Limb (tissue), 2 donors: ENCODE results near the gene MSANTD2.
"Not testable (repeated sequence)": the region's sequence is repeated elsewhere in the genome, so short reads cannot be mapped to it uniquely, and the experiment has no call there.

Experiments
- DNase-seq, 2 donors: peaks; one replicate each; pipeline ENCODE4 v3.0.0-alpha.2; 2016; ENCODE audit errors: extremely low spot score in 2 of 2

The MSANTD2 gene

DNA sequence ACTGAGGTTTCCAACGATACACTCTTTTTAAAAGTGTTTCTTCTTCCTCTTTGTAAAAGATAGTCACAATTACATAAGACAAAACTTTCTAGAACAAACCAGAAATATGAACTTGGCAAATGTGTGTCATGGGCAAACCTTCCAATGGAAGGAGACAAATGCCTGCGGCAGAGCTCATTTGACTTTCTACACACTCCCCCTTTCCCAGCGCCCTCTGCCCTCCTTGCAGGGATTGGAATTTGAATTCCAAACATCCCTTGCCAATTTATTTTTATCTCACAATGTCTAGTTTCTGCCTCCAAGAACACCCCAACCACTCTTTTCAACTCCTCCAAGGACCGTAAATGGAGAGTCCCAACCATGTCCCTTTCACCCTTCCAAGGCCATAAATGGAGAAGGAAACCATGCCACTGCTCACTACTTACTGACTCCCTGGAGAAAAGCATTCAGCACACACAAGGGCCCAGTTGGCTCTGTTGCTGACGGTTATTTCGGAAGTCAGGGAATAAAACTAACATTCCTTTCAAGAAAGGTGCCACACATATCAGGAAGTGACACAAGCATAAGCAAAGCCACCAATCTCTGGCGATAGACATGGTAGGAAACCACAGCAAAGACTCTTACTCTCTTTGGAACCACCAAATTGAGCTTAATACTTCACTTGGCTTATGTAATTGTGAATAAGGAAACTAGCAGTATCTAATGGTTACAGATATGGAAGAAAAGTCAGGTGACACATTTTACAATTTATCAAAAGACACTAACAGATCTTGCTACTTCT is 23.2 kb downstream of the MSANTD2 start:
- DNase-seq = no peak

DNA sequence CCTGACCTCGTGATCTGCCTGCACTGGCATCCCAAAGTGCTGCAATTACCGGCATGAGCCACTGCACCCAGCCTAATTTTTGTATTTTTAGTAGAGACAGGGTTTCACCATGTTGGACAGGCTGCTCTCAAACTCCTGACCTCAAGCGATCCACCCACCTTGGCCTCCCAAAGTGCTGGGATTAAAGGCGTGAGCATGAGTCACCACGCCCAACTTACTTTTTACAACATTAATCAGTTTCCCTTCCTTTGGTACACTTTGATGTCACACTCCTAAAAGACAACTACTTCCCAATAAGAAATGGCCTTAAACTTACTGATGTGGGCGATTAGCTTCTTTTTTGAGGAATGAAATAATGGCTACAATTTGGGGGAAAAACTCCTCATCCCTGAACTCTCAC is 29.2 kb downstream of the MSANTD2 start:
- DNase-seq = not testable (repeated sequence)

DNA sequence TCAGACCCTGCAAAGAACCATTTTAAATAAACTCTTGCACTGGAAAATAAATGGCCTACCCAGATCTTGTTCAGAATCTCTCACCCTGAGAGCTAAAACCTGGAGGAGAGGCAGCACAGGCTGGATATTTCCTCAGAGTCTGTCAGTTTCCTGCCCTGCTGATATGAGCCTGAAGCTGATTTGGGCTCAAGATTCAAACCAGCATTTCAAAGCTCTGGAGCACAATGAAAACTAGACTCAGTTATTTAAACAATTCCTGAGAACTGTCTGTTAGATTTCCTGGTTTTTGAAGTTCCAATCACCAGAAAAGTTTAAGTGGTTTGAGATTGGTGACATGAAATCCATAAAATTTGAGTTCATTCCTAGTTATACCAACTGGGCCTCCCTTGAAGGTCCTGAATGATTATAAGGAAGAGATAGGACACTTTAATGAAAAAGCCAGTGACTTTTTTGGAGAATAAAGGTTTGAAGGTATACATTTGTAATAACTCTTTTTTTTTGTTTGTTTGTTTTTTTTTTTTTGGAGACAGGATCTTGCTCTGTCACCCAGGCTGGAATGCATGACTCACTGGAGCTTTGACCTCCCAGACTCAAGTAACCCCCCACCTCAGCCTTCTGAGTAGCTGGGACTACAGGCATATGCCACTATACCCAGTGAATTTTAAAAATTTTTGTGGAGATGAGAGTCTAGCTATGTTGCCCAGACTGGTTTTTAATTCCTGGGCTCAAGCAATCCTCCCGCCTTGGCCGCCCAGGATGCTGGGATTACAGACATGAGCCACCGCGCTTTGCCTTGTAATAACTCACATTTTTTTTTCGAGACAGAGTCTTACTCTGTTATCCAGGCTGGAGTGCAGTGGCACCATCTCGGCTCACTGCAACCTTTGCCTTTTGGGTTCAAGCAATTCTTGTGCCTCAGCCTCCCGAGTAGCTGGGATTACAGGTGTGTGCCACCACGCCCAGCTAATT is 30.1 kb downstream of the MSANTD2 start:
- DNase-seq = no peak

DNA sequence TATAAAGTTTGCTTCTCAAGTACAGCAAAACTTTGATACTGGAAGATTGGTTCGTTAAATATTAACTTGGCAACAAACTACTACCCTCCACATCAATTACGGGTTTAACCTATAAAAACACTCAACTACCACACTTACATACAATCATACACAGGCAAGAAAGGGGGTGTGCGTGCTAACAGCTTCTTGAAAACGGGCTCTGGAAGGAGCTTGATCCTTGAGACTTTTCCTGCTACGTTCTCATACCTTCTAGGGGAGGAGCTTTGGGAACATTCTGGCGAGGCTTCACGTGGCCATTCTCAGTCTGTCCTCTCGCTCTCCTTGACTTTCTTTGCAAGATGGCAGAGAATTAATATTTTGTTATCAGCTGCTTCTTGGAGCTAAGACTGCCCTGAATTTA is 31.3 kb downstream of the MSANTD2 start:
- DNase-seq = no peak

DNA sequence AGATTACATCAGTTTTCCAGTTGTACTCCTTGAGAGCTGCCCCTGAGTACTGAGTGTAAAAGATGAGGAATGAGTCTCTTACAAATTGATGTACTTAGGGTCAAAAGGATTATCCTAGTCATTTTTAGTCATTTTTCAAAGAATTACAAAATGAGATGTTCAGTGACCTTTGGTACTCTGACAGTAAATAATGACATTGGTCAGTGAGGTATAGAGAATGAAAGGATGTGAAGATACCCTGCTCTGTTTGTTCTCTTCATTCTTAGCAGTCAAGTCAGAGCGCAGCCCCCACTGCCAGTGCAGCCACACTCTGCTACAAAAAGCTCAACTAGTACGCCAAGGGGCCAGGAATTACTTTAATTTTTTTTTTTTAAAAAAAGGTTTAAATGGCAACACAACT is 34.0 kb downstream of the MSANTD2 start:
- no peak for DNase-seq

DNA sequence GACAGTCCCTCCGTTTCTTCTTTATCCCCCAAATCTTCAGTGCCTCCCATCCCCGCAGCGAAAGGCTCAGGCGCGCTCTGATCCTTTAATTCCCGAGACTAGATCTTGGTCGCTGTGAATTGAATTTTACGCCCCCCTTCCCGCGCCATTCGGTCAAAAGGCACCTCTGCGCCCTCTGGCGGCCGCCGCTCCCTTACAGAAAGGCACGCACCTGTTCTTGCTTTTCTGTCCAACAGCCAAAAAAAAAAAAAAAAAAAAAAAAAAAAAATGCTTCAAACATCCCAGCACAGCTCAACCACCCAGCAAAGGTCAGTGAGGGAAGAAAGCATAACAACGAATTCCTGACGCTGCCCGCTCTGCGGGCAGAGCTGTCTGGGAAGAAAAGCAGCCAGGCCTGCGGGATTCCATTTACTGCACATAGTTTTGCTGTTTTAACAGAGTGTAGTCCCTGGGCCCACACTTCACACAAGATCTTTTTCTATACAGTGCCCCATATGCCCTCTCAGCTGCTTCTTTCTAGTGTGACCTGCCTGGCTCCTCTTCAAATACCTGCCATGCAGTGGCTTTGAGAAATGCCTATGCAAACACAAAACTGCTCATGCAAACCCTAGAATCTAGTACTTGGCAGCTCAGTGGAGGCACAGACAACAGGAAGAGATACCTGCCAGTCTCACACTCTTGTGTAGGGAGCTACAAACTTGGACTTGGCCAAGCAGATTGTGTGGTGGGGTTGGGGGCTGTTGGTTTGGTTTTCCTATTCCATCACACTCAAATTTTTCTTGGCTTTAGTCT is 36.9 kb downstream of the MSANTD2 start:
- peak; percentile 83 to 91 for DNase-seq

DNA sequence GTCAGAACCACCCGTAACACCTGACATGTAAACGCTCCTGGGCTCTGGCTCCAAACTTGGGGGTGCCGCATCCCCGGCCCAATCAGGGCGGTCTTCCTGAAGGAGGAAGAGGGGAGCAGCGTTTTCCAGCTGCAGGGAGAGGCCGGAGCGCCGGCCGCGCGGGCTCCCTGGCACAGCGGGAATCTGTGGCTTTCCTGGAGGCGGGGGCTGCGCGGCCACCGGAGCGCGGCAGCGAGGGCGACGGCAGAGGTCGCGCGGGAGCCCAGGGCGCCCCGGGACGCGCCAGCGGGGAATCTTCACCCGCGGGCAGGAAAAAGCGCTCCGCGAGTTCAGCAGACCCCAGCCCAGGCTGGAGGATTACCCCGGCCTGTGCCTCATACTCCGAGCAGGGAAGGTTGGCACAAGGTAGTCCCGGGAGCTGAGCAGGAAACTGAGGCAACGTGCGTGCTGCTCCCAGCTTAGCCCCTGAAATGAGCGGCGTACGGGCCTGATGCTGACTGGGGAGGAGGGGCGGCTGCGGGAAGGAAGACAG is 37.5 kb downstream of the MSANTD2 start:
- no peak for DNase-seq

DNA sequence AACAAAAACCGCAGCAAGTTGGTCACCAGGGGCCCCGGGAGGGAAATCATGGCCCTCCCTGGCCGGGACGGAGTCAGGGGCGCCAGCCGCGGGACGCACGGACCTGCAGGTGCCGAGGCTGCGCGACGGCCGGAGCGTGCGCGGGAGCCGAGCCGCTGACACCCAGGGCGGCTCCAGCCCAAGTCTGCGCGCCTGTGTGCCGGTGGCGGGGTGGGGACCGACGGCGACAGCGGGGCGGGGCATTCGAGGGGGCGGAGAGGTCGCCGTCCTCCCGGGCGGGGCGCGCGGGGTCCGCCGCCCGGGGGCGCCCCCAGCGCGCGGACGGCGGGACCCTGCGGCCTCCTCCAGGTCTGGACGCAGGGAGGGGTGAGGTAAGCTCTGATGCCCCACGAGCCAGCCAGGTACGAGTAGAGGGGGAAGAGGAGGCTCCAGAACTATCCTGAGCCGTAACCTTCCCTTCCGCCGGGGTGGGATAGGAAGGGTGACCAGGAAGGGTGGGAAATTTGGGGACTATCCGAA is 38.0 kb downstream of the MSANTD2 start, which contains the start of gene ESAM:
Gene ESAM (minus strand): TSS at position 186 of the 519 bp plus-strand sequence. CDS start 136 bp downstream, at position 50.
- DNase-seq = no peak

DNA sequence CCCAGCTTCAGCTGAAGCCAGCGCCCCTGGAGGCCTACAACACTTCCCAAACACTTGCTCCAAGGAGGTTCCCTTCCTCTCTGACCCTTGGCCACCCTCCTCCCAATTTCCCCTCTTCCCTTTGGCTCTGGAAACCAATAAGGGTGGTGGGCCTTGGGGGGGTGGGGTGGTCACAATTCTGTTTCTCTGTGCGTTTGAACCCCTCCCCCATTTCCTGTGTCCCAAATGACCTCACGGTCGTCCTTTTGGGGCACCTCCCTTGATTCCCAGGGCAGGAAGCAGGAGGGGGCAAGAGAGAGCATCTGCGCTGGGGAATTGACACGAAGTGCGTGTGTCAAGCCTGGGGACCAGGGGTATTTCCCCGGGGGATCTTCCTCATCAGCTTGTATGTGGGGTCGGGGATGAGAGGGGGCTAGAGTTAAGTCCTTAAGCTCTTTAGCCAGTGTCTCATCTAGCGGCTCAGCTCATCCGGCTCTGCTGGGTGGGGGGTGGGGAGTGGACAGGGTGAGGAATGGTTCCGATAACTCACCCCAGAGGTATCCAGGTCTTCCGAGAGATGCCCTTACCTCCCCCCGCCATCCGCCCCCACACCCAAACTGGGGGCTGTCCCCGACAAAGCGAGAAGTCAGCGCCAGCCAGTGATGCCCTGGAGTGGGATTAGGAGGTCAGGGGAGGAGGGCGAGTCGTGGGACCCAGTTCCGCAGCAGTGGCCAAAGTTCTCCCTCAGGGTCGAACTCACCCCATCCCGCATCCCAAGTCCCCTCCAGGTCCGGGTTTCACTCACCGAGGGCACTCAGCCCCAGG is 38.7 kb downstream of the MSANTD2 start:
- no peak for DNase-seq

DNA sequence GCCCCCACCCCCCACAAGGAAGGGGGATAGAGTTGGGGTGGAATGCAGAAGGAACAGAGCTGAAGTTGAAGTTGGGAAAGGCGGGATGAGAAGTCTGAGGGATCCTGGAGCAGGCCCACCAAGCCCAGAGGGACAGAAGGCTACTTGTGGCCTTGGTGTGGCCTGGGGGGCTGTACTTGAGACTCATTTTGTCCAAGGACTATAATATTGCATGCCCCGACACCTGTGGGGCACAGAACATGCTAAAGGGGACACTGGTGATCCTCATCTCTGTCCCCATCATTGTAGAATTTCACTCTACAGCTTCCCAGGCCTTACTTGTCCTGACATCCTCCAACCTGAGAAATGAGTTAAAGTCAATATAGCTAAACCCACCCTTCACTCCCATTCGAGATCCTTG is 39.4 kb downstream of the MSANTD2 start:
- DNase-seq = no peak

DNA sequence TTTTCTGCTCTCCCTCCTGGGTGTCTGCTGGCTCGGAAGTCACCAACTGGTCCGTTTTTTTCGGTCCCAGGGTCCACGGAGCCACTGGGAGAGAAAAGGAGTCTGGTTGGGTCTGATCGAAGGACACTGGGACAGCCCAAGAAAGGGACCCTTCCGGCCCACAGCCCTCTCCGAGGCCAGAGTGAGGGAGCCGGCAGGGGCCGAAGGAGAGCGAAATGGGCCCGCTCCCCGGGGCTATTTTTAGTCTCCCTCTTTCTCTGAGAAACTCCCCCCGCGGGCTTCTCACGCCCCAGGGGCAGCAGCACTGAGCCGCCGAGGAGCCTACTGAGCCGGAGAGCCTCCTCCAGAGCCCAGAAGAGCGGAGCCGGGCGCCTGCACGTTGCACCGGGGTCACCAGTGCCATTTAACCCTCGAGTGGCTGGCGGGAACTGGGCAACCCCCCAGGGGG is 40.0 kb downstream of the MSANTD2 start:
- peak in 1 of 2 donors; percentile 38 for DNase-seq

DNA sequence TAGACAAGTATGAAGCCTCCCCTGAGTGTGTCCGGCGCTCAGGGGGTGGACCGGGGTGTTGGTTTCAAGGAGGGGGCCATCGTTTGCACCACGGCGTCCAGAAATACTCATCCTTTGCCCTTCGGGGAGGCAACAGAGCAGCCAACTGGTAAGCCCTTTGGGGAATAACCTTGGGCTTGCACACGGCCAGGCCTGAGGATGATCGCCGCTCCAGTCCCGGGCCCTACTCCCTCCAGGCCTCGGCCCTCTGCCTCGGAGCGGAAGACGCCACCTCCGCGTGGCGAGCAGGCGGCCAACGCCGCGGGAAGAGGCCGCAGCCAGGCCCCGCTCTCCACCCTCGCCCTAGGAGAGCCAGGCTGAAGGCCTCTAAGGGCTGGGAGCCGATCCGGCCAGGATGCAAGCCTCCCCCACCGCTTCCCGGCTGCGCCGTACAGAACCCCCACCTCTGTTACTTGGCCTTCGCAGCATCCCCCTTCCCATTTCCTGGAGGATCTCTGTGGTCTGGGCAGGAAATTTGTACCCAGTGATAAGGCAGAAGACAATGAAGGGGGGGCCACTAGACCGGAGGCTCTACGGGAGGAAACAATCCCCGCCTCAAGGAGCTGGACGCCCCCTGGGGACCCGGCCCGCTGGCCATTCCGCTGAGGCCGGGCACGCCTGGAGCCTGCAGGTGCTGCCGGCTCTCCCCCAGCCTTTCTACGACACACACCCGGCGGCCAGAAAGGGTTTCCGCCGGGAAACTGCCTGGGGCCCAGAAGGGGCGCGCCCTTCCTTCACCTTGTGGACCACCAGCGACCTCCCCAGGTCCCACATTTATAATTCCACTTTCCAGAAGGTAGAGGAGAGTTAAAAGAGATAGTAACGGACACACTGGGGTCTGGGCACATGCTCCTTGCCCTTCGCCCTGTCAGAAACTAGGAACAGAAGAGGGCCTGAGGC is 40.7 kb downstream of the MSANTD2 start:
- DNase-seq = peak in 1 of 2 donors; percentile 50

DNA sequence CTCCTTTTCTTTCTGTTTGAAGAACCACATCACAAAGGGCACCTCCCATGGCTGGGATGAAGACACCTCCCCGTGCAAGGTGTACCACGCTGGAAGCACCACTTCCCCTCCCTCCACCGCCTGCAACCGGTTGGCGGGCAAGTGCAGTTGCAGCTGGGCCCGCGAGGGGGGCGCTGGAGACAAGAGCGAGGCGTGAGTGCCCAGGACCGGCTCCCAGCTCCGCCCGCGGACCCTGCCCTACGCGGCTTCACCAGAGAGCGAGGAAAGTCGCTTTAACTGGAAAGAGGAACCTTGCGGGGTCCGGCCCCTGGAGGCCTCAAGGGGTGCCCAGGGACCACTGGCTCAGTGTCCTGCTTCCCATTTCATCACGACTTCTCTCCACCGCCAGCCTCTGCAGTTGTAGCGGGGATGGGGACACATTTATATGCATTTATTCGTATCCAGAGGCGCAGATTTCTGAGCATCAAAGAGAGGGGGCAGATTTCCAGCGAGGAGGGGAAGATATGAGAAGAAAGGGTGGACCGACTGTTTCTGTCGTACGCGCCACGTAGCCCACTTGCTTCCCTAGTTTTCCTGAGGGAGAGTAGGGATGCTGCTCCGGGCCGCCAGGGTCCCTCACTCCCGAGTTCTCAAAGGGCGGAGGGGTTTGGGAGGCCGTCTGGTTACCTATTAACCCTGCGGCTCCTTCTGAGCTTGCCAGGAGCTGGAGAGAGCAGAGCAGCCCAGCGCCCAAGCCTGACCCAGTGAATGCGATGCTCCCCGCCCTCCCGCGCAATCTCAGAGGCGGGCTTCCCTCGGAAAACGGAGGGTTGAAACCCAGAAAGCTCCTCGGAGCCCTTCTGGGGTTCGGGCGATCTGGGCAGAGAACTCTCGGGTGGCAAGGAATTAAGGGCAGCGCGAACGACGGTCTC is 41.6 kb downstream of the MSANTD2 start:
- DNase-seq = peak; percentile 34 to 77

DNA sequence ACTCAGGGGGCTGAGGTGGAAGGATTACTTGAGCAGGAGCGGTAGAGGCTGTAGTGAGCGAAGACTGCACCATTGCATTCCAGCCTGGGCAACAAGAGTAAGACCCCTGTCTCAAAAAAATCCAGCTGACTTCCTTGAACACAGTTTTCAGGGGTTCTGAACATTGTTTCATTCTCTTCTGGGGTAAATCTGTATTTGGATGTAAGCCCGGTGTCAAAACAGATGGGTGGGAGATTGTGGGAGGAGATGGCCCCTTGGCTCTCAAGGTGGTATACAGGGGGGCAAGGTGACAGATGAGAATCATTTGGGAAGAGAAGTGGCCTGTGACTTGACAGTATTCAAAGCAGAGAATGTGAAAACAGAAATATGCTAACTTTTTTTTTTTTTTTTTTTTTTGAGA is 42.9 kb downstream of the MSANTD2 start:
- no peak for DNase-seq

DNA sequence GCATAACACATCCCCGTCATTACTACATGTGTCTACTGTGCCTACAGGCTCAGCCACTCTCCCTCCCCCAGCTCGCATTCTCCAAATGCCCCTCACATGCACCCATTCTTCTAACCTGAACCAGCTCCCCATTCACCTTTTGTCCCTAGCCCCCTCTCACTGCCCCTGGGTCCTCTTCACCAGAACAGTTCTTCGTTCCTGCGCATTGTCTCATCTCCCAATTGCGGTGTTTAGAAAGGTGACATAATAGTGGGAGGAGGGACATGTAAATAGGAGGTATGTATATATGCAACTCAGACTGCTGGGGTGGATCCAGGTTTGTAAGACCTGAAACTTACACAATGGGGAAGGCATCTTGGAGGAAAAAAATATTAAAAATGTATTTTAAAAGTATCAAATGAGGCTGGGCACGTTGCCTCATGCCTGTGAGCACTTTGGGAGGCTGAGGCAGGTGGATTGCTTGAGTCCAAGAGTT is 43.4 kb downstream of the MSANTD2 start:
- DNase-seq = no peak

DNA sequence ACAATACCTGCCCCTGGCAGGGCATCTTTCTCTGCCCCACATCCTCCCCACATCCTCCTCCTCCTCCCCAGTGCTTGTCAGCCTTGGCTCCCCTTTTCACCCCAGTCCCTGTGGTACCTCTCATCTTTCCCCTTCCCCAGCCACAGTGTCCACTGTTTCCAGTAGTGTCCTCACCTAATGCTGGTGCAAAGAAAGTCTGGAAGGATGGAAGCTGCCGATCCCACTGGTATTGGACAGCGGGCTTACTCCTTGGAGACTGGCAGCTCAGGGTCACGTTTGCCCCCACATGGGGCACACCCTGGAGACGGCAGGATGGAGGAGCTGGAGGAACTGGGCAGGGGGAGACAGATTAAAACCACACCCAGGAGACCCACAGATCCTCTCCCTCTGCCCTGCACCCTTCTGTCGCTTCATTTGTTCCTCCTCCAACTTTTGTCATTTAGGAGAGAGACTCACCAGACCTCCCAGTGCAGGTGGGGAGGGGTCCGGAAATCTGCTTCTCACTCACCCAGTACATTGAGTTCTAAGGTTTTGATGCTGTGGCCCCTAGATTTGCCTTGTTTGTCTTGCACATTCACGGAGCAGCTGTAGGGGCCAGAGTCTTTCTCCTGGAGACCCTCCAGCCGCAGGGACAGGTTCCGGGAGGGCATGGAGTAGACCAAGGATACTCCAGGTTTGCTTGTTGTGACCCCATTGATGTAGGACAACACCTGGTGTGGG is 44.0 kb downstream of the MSANTD2 start:
- no peak for DNase-seq

DNA sequence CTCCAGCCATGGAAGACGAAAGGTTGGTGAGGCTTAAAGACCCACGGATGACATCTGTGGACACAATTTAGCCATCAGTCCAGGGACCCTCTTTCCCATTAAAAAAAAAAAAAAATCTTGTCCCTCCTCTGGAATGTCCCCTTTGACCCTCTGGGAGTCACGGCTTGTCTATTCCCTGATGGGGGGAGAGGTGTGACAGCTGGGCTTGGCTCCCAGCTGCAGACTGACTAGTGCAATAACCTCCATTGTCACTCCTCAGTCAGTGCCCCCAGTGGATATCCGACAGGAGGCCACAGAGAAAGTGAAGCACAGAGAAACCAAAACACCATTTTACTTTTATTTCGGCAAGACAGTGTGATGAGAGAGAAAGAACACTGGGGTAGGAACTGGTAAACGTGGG is 45.5 kb downstream of the MSANTD2 start:
- no peak for DNase-seq
